Dendritic cell treated with granulocyte-macrophage colony-stimulating factor and Interleukin-4, amounts not matched to agents 40 ng/mL and 50 ng/mL, for 4 days (primary cell): Measurements from ENCODE around the gene SSTR3.

Experiments
- H3K27ac Mint-ChIP-seq: one replicate; pipeline ENCODE4 v1.8.0; 2022; ENCODE audit warnings: mild to moderate bottlenecking, mixed read lengths
- H3K27me3 Mint-ChIP-seq: one replicate; pipeline ENCODE4 v1.8.0; 2022; ENCODE audit warnings: mild to moderate bottlenecking, mixed read lengths
- H3K36me3 Mint-ChIP-seq: one replicate; pipeline ENCODE4 v1.8.0; 2022; ENCODE audit warnings: low read depth, mixed read lengths
- H3K4me1 Mint-ChIP-seq: one replicate; pipeline ENCODE4 v1.8.0; 2022; ENCODE audit warnings: low read depth, mixed read lengths
- H3K4me3 Mint-ChIP-seq: one replicate; pipeline ENCODE4 v1.8.0; 2022; ENCODE audit warnings: mild to moderate bottlenecking, moderate library complexity, mixed read lengths
- H3K9me3 Mint-ChIP-seq: one replicate; pipeline ENCODE4 v1.8.0; 2022; ENCODE audit warnings: mixed read lengths
- intact Hi-C: fragments of 100-400 bp; cut with micrococcal nuclease; formaldehyde crosslinking; loops from one replicate; pipeline ENCODE4 v1.15.0; 2022

Gene SSTR3

GRCh38 chr22:37228106-37229011, 16.1 kb upstream of the SSTR3 start:
- H3K36me3 Mint-ChIP-seq: peaks cover 85% of the 10 kb centered on the region
- intact Hi-C loops: loop anchor here (1.0 kb wide), 1 partner anchor 16 kb away; the partner anchor contains the start of gene RAC2
- H3K27ac Mint-ChIP-seq: peak overlapping the region; percentile 94
- no peaks in the 10 kb centered on the region for H3K9me3 Mint-ChIP-seq
- peaks cover 91% of the 10 kb centered on the region for H3K4me1 Mint-ChIP-seq
- H3K4me3 Mint-ChIP-seq: peak overlapping the region; percentile 61
- no peaks in the 10 kb centered on the region for H3K27me3 Mint-ChIP-seq

- intact Hi-C loops: no loop called here
- H3K4me1 Mint-ChIP-seq: peaks cover 91% of the 10 kb centered on the region
- peaks cover 74% of the 10 kb centered on the region for H3K36me3 Mint-ChIP-seq
- H3K27me3 Mint-ChIP-seq: no peaks in the 10 kb centered on the region
- H3K9me3 Mint-ChIP-seq: peaks cover 4% of the 10 kb centered on the region
- H3K27ac Mint-ChIP-seq: peak overlapping the region; percentile 50
- no peak overlapping the region for H3K4me3 Mint-ChIP-seq
Measured at GRCh38 chr22:37226514-37226913, 14.2 kb upstream of the SSTR3 start.

GRCh38 chr22:37226087-37226486, 13.8 kb upstream of the SSTR3 start:
- Mint-ChIP-seq H3K4me1 (peaks cover 91% of the 10 kb centered on the region), H3K27ac (peak overlapping the region; percentile 50), H3K4me3 (no peak overlapping the region), H3K27me3 (no peaks in the 10 kb centered on the region), H3K9me3 (peaks cover 8% of the 10 kb centered on the region), H3K36me3 (peaks cover 73% of the 10 kb centered on the region)
- intact Hi-C loops: no loop called here

GRCh38 chr22:37225481-37225880, 13.2 kb upstream of the SSTR3 start:
- Mint-ChIP-seq H3K4me3 (no peak overlapping the region), H3K36me3 (peaks cover 67% of the 10 kb centered on the region), H3K27ac (peak overlapping the region; percentile 33), H3K9me3 (peaks cover 9% of the 10 kb centered on the region), H3K27me3 (no peaks in the 10 kb centered on the region), H3K4me1 (peaks cover 91% of the 10 kb centered on the region)
- intact Hi-C loops: no loop called here

- Mint-ChIP-seq H3K36me3 (peaks cover 65% of the 10 kb centered on the region), H3K27me3 (no peaks in the 10 kb centered on the region), H3K27ac (peak overlapping the region; percentile 36), H3K4me1 (peaks cover 86% of the 10 kb centered on the region), H3K9me3 (peaks cover 9% of the 10 kb centered on the region), H3K4me3 (no peak overlapping the region)
- intact Hi-C loops: no loop called here
Measured at GRCh38 chr22:37224757-37225420, 12.6 kb upstream of the SSTR3 start.

GRCh38 chr22:37223965-37224551, 11.8 kb upstream of the SSTR3 start:
- Mint-ChIP-seq H3K4me3 (no peak overlapping the region), H3K9me3 (peaks cover 9% of the 10 kb centered on the region), H3K36me3 (peaks cover 59% of the 10 kb centered on the region), H3K27me3 (peaks cover 4% of the 10 kb centered on the region), H3K4me1 (peaks cover 80% of the 10 kb centered on the region), H3K27ac (peak overlapping the region; percentile 36)
- intact Hi-C loops: no loop called here

- Mint-ChIP-seq H3K27ac (peak overlapping the region; percentile 36), H3K9me3 (peaks cover 9% of the 10 kb centered on the region), H3K4me3 (no peak overlapping the region), H3K27me3 (peaks cover 14% of the 10 kb centered on the region), H3K36me3 (peaks cover 46% of the 10 kb centered on the region), H3K4me1 (peaks cover 70% of the 10 kb centered on the region)
- intact Hi-C loops: no loop called here
Measured at GRCh38 chr22:37222440-37222971, 10.2 kb upstream of the SSTR3 start.

- intact Hi-C loops: no loop called here
- Mint-ChIP-seq H3K27ac (peak overlapping the region; percentile 28), H3K27me3 (peaks cover 14% of the 10 kb centered on the region), H3K9me3 (peaks cover 9% of the 10 kb centered on the region), H3K36me3 (peaks cover 44% of the 10 kb centered on the region), H3K4me3 (no peak overlapping the region), H3K4me1 (peaks cover 69% of the 10 kb centered on the region)
Measured at GRCh38 chr22:37221424-37222333, 9.4 kb upstream of the SSTR3 start.

- Mint-ChIP-seq H3K9me3 (peaks cover 9% of the 10 kb centered on the region), H3K27ac (peak overlapping the region; percentile 28), H3K4me1 (peaks cover 58% of the 10 kb centered on the region), H3K27me3 (peaks cover 14% of the 10 kb centered on the region), H3K4me3 (no peak overlapping the region), H3K36me3 (peaks cover 33% of the 10 kb centered on the region)
- intact Hi-C loops: no loop called here
Measured at GRCh38 chr22:37220543-37220981, 8.3 kb upstream of the SSTR3 start.

GRCh38 chr22:37219533-37219932, 7.3 kb upstream of the SSTR3 start:
- H3K27me3 Mint-ChIP-seq: peaks cover 14% of the 10 kb centered on the region
- no peak overlapping the region for H3K27ac Mint-ChIP-seq
- intact Hi-C loops: no loop called here
- peaks cover 22% of the 10 kb centered on the region for H3K36me3 Mint-ChIP-seq
- H3K4me3 Mint-ChIP-seq: no peak overlapping the region
- peaks cover 48% of the 10 kb centered on the region for H3K4me1 Mint-ChIP-seq
- H3K9me3 Mint-ChIP-seq: peaks cover 9% of the 10 kb centered on the region

GRCh38 chr22:37218771-37219411, 6.6 kb upstream of the SSTR3 start:
- peaks cover 9% of the 10 kb centered on the region for H3K9me3 Mint-ChIP-seq
- H3K4me1 Mint-ChIP-seq: peaks cover 41% of the 10 kb centered on the region
- peaks cover 16% of the 10 kb centered on the region for H3K27me3 Mint-ChIP-seq
- no peak overlapping the region for H3K4me3 Mint-ChIP-seq
- H3K27ac Mint-ChIP-seq: no peak overlapping the region
- intact Hi-C loops: no loop called here
- H3K36me3 Mint-ChIP-seq: peaks cover 16% of the 10 kb centered on the region

GRCh38 chr22:37218399-37218770, 6.1 kb upstream of the SSTR3 start:
- Mint-ChIP-seq H3K4me3 (no peak overlapping the region), H3K27me3 (peaks cover 21% of the 10 kb centered on the region)
- intact Hi-C loops: no loop called here

GRCh38 chr22:37215890-37216289, 3.6 kb upstream of the SSTR3 start:
- intact Hi-C loops: no loop called here
- Mint-ChIP-seq H3K36me3 (no peaks in the 10 kb centered on the region), H3K4me3 (no peak overlapping the region), H3K27ac (no peak overlapping the region), H3K27me3 (peaks cover 29% of the 10 kb centered on the region), H3K4me1 (peaks cover 11% of the 10 kb centered on the region), H3K9me3 (no peaks in the 10 kb centered on the region)

More at GRCh38 chr22:37218399-37218770, 6.1 kb upstream of the SSTR3 start:
- Mint-ChIP-seq H3K36me3 (peaks cover 11% of the 10 kb centered on the region), H3K9me3 (peaks cover 9% of the 10 kb centered on the region), H3K27ac (no peak overlapping the region), H3K4me1 (peaks cover 36% of the 10 kb centered on the region)
